Hepatocyte (in vitro differentiated cells): Measurements from ENCODE around the gene DLL1.
A peak's percentile ranks its signal among the peaks of the same experiment; 100 is the strongest.

Source experiments
- EZH2 ChIP-seq: fragments of 200-600 bp; sonication (generic); IDR thresholded peaks from 2 replicates; pipeline ENCODE4 v1.6.1; 2016; ENCODE audit warnings: antibody characterized with exemption, mild to moderate bottlenecking, borderline replicate concordance
- TF ChIP-seq, protein P1 (sequence below): fragments of 200-600 bp; sonication (generic); IDR thresholded peaks from 2 replicates; pipeline ENCODE4 v1.5.1; 2016; ENCODE audit warnings: antibody characterized with exemption, mild to moderate bottlenecking; ENCODE audit not compliant: poor library complexity

DNA sequence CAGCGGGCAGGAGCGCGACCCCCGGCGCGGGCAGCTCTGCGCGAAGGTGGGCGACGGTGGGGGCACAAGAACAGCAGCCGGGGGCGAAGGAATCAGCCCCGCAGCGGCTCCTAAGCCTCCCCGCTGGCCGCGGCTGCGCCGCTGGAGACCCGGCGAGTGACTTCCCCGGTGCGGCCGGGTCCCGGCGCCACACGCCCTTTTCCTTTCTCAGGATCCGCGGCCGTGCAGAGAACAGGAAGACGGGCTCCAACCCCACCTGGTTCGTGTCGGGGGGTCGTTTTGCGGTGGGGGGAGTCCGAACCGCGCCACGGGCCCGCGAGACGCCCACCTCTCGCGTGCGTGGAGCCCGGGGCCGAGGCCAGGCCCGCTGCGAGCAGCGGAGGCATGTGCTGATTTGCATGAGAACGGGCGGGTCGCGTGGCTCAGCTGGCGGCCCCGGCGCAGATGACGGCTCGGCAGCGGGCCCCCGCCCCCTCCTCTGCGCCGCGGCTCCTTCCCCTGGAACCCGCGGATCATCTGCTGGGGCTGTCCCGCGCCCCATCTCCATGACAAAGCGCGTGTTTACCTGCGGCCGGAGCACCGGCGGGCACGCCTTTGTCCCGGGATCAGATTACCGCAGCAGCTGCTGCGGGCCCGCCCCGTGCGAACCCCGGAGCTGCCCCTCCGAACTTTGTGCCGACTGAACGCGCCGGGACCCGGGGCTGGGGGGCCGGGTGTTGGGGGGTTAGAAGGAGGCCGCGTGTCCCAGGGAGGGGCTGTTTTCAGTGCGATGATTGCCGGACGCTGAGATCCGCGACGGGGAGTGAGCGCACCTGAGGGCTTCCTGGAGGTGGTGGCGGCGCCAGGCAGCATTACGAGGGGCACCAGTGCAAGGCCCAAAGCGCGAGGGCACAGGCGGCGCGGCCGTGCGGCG lies 4.9 kb upstream of the DLL1 start:
- TF ChIP-seq, protein P1, sequence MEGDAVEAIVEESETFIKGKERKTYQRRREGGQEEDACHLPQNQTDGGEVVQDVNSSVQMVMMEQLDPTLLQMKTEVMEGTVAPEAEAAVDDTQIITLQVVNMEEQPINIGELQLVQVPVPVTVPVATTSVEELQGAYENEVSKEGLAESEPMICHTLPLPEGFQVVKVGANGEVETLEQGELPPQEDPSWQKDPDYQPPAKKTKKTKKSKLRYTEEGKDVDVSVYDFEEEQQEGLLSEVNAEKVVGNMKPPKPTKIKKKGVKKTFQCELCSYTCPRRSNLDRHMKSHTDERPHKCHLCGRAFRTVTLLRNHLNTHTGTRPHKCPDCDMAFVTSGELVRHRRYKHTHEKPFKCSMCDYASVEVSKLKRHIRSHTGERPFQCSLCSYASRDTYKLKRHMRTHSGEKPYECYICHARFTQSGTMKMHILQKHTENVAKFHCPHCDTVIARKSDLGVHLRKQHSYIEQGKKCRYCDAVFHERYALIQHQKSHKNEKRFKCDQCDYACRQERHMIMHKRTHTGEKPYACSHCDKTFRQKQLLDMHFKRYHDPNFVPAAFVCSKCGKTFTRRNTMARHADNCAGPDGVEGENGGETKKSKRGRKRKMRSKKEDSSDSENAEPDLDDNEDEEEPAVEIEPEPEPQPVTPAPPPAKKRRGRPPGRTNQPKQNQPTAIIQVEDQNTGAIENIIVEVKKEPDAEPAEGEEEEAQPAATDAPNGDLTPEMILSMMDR = no peak
- peak; percentile 93 for TF ChIP-seq EZH2
